Measurements from ENCODE around the gene CAMK1D.
"Not testable (repeated sequence)": the region's sequence is repeated elsewhere in the genome, so short reads cannot be mapped to it uniquely, and the experiment has no call there.

The CAMK1D gene

GRCh38 chr10:12712984-12713316, 363.6 kb downstream of the CAMK1D start:
- not testable (repeated sequence) for H3K27ac ChIP-seq, H3K4me3 ChIP-seq

- Histone ChIP-seq H3K4me3 (no peak overlapping the region), H3K27ac (no peak overlapping the region)
Observed at GRCh38 chr10:12716042-12716441, 366.7 kb downstream of the CAMK1D start.

GRCh38 chr10:12717981-12718707, 368.8 kb downstream of the CAMK1D start:
- H3K27ac ChIP-seq, result peak overlapping the region in 4 of 21 experiments; percentile 6 to 64 (median 41)
- no peak overlapping the region for H3K4me3 ChIP-seq

GRCh38 chr10:12719365-12719764, 370.0 kb downstream of the CAMK1D start:
- Histone ChIP-seq H3K4me3 (no peak overlapping the region), H3K27ac (peak overlapping the region in 12 of 21 experiments; percentile 6 to 64 (median 38))

GRCh38 chr10:12720217-12720981, 371.1 kb downstream of the CAMK1D start:
- H3K4me3 ChIP-seq, result no peak overlapping the region
- H3K27ac ChIP-seq, result peak overlapping the region in 12 of 21 experiments; percentile 7 to 66 (median 42)

GRCh38 chr10:12721334-12721733, 372.0 kb downstream of the CAMK1D start:
- Histone ChIP-seq H3K4me3 (no peak overlapping the region), H3K27ac (no peak overlapping the region)

GRCh38 chr10:12723220-12723619, 373.9 kb downstream of the CAMK1D start:
- Histone ChIP-seq H3K4me3 (no peak overlapping the region), H3K27ac (no peak overlapping the region)

- no peak overlapping the region for H3K4me3 ChIP-seq
Observed at GRCh38 chr10:12724807-12725579, 375.6 kb downstream of the CAMK1D start.

GRCh38 chr10:12725580-12725888, 376.2 kb downstream of the CAMK1D start:
- H3K4me3 ChIP-seq, result not testable (repeated sequence)
- peak overlapping the region in 2 of 21 experiments; percentile 16 to 32 for H3K27ac ChIP-seq

More at GRCh38 chr10:12724807-12725579, 375.6 kb downstream of the CAMK1D start:
- peak overlapping the region in 1 of 21 experiments; percentile 26 for H3K27ac ChIP-seq

- Histone ChIP-seq H3K4me3 (no peak overlapping the region), H3K27ac (peak overlapping the region in 8 of 21 experiments; percentile 5 to 58 (median 34))
Observed at GRCh38 chr10:12726971-12727831, 377.9 kb downstream of the CAMK1D start.

- Histone ChIP-seq H3K27ac (peak overlapping the region in 1 of 21 experiments; percentile 34), H3K4me3 (no peak overlapping the region)
Observed at GRCh38 chr10:12727832-12728215, 378.5 kb downstream of the CAMK1D start.

GRCh38 chr10:12728494-12728893, 379.1 kb downstream of the CAMK1D start:
- Histone ChIP-seq H3K27ac (no peak overlapping the region), H3K4me3 (no peak overlapping the region)

- no peak overlapping the region for H3K4me3 ChIP-seq
- peak overlapping the region in 3 of 21 experiments; percentile 1 to 55 (median 44) for H3K27ac ChIP-seq
Observed at GRCh38 chr10:12729885-12730284, 380.5 kb downstream of the CAMK1D start.

- H3K27ac ChIP-seq, result peak overlapping the region in 9 of 21 experiments; percentile 1 to 62 (median 44)
- no peak overlapping the region for H3K4me3 ChIP-seq
Observed at GRCh38 chr10:12730809-12731519, 381.6 kb downstream of the CAMK1D start.

- Histone ChIP-seq H3K4me3 (no peak overlapping the region), H3K27ac (no peak overlapping the region)
Observed at GRCh38 chr10:12733271-12733670, 383.9 kb downstream of the CAMK1D start.

GRCh38 chr10:12735843-12736462, 386.6 kb downstream of the CAMK1D start:
- Histone ChIP-seq H3K4me3 (no peak overlapping the region), H3K27ac (no peak overlapping the region)

GRCh38 chr10:12740813-12741212, 391.5 kb downstream of the CAMK1D start:
- H3K27ac ChIP-seq, result peak overlapping the region in 2 of 21 experiments; percentile 3 to 51

GRCh38 chr10:12741360-12741804, 392.0 kb downstream of the CAMK1D start:
- Histone ChIP-seq H3K27ac (peak overlapping the region in 2 of 21 experiments; percentile 24 to 51), H3K4me3 (no peak overlapping the region)

More at GRCh38 chr10:12740813-12741212, 391.5 kb downstream of the CAMK1D start:
- no peak overlapping the region for H3K4me3 ChIP-seq
